ENCODE measurements around the gene ID3. TPM values are rescaled to one million over a fixed set of nuclear protein-coding genes. Genes with fewer than 3 reads are reported as not detected.
A peak's percentile ranks its signal among the peaks of the same experiment; 100 is the strongest.

The ID3 gene
- total RNA-seq, 1 donor from 2014 or later = 495 TPM

DNA sequence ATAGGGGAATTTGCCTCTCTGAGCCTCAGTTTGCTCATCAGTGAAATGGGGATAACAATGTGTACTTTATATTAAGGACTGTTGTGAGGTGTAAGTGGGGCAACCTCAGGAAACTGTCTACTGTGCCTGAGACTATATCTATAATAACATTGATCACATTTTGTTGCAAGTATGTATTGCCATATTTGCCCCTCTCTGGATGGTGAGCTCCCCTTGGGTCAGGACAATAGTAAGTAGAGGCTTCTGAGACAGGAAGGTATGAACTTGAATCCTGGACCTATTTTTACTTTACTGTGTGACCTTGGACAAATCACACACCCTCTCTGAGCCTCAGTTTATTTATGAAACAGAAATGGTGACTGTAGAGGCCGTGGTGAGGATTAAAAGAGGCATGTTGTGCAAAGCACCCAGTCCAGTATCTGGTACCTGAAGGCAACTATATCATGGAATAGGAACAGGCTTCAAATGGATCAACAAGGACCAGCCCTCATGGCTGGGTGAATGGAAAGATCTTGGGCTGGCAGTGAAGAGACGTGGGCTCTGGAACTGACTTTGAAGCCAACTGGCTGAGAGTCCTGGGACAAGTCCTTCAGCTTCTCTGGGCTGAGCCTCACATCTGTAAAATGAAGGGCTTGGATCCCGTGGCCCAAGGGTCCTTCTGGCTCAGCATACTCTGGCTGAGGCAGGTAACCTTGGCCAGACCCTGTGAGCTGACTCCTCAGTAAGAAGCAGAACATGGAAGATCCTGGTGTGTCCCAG is 35.0 kb upstream of the ID3 start:
- H3K9me3 Mint-ChIP-seq = no peaks in the 10 kb centered on the region
- TF ChIP-seq, protein P1, sequence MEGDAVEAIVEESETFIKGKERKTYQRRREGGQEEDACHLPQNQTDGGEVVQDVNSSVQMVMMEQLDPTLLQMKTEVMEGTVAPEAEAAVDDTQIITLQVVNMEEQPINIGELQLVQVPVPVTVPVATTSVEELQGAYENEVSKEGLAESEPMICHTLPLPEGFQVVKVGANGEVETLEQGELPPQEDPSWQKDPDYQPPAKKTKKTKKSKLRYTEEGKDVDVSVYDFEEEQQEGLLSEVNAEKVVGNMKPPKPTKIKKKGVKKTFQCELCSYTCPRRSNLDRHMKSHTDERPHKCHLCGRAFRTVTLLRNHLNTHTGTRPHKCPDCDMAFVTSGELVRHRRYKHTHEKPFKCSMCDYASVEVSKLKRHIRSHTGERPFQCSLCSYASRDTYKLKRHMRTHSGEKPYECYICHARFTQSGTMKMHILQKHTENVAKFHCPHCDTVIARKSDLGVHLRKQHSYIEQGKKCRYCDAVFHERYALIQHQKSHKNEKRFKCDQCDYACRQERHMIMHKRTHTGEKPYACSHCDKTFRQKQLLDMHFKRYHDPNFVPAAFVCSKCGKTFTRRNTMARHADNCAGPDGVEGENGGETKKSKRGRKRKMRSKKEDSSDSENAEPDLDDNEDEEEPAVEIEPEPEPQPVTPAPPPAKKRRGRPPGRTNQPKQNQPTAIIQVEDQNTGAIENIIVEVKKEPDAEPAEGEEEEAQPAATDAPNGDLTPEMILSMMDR (conservative IDR thresholded peaks at IDR 0.05) = no peak
- no peak overlapping the region for H3K4me3 Mint-ChIP-seq
- peak overlapping the region; percentile 79 for H3K27ac Mint-ChIP-seq
- peaks cover 64% of the 10 kb centered on the region for H3K4me1 Mint-ChIP-seq (ENCODE audit: unreplicated experiment)
- no peak for DNase-seq (ENCODE audit: extremely low spot score, unreplicated experiment)
- H3K27me3 Mint-ChIP-seq = no peaks in the 10 kb centered on the region
- H3K36me3 Mint-ChIP-seq = no peaks in the 10 kb centered on the region

- Mint-ChIP-seq H3K4me3 (no peak overlapping the region), H3K36me3 (no peaks in the 10 kb centered on the region), H3K27me3 (no peaks in the 10 kb centered on the region), H3K4me1 (ENCODE audit: unreplicated experiment) (peaks cover 63% of the 10 kb centered on the region), H3K9me3 (no peaks in the 10 kb centered on the region), H3K27ac (peak overlapping the region; percentile 56)
- no peak for DNase-seq (ENCODE audit: extremely low spot score, unreplicated experiment)
- TF ChIP-seq, protein P1 (conservative IDR thresholded peaks at IDR 0.05) = no peak
These were observed 34.4 kb upstream of the ID3 start for GRCh38 chr1:23593556-23594148.

DNA sequence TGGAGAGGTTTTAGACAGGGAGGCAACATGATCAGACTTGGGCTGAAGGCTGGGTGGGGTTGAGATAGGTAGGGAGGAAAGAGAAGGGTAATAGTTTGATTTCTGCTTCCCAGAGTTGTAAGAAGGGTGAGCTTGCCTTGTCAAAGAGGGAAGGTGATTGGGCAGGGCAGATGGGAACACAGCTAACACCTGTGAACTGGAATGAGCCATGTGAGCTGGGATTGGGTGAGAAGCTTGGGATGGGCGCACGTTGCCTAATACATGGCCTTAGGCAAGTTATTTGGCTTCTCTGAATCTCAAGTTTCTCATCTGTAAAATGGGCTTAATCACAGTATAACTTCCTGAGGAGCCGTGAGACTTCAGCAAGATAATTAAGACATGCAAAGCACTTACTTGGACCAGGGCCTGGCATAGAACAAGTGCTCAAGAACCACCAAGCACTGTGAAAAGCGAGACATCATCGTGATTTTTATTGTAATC is 33.8 kb upstream of the ID3 start:
- TF ChIP-seq, protein P1 (conservative IDR thresholded peaks at IDR 0.05) = no peak
- Mint-ChIP-seq H3K36me3 (no peaks in the 10 kb centered on the region), H3K27me3 (no peaks in the 10 kb centered on the region), H3K27ac (peak overlapping the region; percentile 84), H3K4me3 (no peak overlapping the region), H3K4me1 (ENCODE audit: unreplicated experiment) (peaks cover 64% of the 10 kb centered on the region), H3K9me3 (no peaks in the 10 kb centered on the region)
- no peak for DNase-seq (ENCODE audit: extremely low spot score, unreplicated experiment)

GRCh38 chr1:23592209-23592892 is 33.0 kb upstream of the ID3 start:
- peaks cover 61% of the 10 kb centered on the region for H3K4me1 Mint-ChIP-seq (ENCODE audit: unreplicated experiment)

DNA sequence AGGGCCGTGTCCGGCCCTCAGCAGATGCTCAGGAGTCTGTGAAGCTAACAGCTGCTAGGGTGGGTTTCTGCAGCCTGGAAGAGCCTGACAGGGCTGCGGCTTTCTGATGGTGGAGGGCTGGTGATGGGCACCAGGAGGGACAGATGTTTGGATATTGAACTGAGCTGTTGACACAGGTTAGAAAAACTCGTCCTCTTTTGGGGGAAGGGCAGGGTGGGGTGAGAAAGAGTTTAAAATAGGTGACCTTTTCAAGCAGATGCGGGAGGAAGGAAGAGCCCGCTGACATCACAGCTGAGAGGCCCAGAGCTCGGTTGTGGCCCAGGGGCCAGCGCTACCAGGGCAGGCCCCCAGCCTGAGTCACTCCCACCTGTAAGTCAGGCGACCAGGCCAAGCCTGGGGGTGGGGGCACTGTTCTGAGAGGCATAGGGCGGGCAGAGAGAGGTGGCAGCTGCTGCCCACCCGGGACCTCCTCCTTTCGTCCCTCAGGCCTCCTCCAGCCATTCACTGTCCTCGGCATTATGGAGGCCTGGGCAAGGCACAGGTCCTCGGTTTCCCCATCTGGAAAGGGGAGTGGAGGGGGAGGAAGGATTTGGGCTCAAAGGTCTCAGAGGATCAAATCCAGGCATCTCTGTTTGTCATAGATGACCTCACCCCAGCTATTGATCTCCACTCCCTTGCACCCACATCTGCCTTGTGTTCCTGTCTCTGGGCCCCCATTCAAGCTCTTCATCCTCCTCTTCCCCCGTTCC is 32.3 kb upstream of the ID3 start:
- Mint-ChIP-seq H3K9me3 (no peaks in the 10 kb centered on the region), H3K27me3 (no peaks in the 10 kb centered on the region), H3K4me1 (ENCODE audit: unreplicated experiment) (peaks cover 59% of the 10 kb centered on the region), H3K27ac (peak overlapping the region; percentile 84), H3K36me3 (no peaks in the 10 kb centered on the region), H3K4me3 (no peak overlapping the region)
- no peak for DNase-seq (ENCODE audit: extremely low spot score, unreplicated experiment)
- TF ChIP-seq, protein P1 (conservative IDR thresholded peaks at IDR 0.05) = no peak

More at GRCh38 chr1:23592209-23592892, 33.0 kb upstream of the ID3 start:
- Mint-ChIP-seq H3K36me3 (no peaks in the 10 kb centered on the region), H3K4me3 (peak overlapping the region; percentile 9), H3K27me3 (no peaks in the 10 kb centered on the region), H3K9me3 (no peaks in the 10 kb centered on the region), H3K27ac (peak overlapping the region; percentile 84)
- no peak for DNase-seq (ENCODE audit: extremely low spot score, unreplicated experiment)
- TF ChIP-seq, protein P1 (conservative IDR thresholded peaks at IDR 0.05) = no peak
